ENCODE results near the gene RAD51B.

Gene RAD51B

GRCh38 chr14:68399971-68400370 is 580.4 kb downstream of the RAD51B start:
- no peak for DNase-seq

GRCh38 chr14:68401317-68401716 is 581.7 kb downstream of the RAD51B start:
- DNase-seq: no peak

GRCh38 chr14:68401855-68402254 is 582.3 kb downstream of the RAD51B start:
- no peak for DNase-seq

DNA sequence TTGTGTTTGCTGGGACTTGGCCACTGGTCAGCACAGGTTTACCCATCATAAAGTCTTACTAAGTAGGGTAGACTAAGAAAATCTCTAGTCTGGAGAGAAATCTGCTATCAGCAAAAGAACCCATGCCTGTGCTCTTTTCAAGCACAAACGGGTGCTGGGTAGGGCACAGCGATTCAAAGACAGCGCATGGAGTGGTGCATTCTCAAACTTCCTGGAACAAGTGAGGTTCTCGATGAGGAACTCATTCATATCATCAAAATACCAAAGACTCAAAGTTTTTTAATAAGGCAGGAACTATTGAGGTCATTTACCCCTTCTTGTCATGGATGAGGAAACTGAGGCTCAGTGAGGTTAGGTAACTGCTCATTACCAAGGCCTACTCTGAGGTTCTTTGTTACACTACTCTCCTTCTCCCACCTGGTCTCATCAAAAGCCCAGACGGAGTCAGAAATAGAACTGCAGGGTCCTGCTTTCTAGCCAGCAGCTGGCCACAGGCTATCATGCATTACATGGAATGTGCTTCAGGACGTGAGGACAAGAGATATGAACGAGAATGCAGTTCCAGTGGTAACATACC is 583.0 kb downstream of the RAD51B start:
- no peak for DNase-seq

DNA sequence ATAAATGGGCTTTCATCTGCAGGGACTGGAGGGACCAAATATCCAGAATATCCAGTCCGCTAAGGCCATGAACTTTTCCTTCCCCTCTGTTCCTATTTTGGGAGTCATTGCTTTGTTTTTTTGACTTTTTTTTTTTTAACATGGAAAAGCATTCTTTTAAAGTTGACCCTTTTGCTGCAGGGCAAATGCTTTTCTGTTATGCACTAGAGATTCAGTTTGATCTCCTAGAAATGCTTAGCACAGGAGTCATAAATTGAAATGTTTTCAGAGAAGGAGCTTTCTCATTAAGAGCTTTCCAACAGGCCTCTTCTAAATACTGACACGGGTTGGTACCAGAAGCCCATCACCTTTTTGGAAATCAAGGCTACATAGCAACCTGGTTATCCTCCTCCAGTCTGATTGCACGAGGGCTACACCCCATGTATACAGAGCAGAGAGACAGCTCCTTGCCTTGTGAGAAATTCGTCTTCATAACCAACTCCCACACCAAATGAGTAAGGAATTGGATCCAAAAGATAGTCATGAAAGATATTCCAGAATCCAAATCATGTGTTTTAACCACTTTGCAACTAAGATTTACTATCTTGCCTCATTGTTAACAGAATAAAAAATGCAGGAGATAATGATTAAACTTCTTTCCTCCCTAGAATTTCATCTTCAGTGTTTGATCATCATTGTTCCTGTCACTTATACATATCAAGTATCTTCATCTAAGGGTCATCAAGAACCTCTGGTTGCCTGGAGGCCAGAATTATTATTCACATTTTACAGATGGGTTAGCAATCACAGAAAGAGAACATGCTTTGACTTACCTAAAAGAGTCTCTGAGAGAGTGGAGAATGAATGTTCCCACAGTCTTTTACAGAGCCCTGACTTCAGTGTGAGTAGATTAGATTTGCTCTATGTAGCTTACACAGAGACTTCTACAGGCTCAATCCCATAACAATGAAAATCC is 583.9 kb downstream of the RAD51B start:
- no peak for DNase-seq

DNA sequence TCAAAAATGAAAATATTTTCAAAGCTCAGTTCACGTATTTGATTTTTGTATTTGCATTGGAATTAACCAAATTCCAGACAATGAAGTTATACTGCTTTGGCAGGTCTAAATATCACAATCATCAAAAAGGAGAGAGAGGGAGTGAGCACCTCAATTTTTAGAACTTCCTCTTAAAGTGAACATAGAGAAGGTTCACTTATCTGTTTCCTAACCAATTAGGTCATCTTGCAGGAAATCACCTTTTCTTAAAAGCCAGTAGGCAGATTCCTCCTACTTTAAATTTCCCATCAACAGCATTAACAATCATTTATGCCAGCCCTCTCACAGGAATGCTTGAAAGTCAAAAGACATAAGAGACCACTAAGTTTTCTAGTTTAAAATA is 584.6 kb downstream of the RAD51B start:
- no peak for DNase-seq

- no peak for DNase-seq
These were observed 585.1 kb downstream of the RAD51B start for GRCh38 chr14:68404652-68405183.

- DNase-seq: no peak
These were observed 586.4 kb downstream of the RAD51B start for GRCh38 chr14:68405961-68406360.

DNA sequence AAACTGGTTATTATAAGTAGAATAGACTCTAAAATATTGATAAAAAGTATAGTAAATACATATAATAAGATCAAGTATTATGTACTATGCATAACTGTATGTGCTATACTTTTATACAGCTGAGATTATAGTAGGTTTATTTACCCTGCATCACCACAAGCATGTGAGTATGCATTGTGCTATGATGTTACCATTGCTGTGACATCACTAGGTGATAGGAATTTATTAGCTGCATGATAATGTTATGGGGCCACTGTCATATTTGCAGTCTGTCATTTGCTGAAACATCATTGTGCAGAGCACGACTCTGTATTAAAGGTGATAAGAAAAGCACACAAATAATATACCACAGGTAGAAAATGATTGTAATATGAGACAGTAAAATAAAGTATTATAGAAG is 587.7 kb downstream of the RAD51B start:
- DNase-seq: no peak

DNA sequence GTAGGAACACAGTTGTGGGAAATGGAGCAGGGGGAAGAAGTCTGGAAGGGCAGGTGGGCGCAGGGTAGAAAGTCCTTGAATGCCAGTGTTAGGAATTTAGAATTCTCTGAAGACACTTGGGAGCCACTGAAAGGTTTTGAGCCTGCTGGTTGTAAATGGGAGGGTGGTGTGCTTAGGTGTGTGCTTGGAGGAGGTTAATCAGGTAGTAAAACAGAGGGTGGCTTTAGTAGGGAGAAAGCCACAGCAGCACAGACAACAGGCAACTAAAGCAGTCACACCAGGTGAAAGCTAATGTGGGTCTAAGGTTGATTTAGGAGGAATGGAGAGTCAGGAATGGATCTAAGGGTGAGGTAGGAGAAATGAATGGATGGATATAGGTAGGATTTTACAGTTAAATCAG is 588.2 kb downstream of the RAD51B start:
- DNase-seq: no peak

DNA sequence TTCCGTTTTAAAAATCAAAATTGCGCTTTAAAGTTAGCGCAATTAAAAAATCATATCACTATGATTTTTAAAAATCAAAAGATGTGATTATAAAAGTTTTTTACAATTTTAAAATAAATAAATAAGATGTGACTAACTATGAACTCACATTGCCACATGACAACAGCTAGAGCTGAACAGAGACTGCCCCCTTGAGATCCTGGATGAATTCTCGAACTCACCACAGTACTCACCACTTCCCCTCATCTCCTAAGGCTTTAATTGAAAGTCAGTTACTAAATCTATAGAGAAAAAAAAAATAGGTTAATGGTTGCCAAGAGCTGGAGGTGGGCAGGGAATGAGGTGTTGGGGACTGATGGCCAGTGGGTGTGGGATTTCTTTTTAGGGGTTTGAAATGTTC is 589.1 kb downstream of the RAD51B start:
- peak; percentile 6 for DNase-seq

DNA sequence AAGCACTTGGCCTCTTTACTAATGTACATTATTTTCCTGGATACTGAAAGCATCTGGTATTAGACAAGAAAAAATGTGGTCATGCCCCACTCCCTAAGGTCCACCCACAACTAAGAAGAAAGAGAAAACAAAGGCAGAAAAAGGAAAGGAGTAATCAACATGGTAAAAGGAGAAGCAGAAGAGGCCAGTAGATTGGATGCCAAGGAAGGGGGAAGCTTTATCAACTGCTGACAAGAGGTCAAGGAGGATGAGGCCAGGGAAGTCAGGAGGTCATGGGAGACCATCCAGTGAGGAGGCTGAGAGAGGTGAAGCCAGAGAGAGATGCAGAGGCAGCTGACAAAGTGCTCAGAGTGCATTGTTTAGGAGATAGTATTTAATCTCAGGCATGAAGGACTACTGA is 589.8 kb downstream of the RAD51B start:
- DNase-seq: no peak

DNA sequence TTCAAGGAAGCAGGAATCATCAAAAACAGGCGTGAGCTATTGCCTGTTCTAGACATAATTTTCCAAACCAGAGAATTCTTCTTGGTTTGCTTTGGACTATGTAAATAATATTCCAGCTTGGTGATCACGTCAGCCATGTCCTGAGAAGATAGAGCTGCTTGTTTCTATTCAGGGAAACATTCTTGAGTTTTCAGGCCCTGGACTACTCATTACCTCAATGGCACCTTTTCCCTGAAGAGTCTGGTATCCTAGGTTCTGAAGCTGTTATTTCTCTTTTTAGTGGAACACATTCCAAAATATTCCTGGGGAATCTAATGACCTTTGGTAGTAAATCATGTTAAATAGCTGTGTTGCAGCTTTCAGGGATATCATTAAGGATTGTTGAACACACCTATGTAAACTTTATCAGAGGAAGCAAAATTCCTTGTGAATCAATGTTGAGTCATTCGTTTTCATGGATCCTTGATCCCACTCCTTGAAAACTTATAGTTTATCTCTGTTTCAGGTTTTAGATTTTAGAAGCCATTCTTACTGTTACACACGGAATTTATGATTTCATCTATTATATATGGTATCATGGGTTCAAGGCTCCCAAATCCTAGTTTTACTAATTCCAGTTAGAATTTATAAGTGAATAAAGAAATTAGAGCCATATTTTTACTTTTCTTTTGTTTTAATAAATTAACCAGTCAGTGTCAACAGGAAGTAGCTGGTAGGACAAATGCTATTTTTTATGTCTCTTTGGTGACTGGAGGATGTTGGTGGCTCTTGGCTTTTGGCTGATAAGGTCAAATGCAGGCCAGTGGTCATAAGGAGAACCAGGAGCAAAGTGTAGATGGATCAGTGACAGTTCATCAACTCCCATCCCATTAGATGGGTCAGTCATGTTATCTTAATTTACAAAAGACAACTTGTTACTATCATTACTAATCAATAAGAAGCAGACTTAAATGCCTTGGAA is 593.2 kb downstream of the RAD51B start:
- no peak for DNase-seq

- DNase-seq: no peak
These were observed 593.9 kb downstream of the RAD51B start for GRCh38 chr14:68413509-68413908.

DNA sequence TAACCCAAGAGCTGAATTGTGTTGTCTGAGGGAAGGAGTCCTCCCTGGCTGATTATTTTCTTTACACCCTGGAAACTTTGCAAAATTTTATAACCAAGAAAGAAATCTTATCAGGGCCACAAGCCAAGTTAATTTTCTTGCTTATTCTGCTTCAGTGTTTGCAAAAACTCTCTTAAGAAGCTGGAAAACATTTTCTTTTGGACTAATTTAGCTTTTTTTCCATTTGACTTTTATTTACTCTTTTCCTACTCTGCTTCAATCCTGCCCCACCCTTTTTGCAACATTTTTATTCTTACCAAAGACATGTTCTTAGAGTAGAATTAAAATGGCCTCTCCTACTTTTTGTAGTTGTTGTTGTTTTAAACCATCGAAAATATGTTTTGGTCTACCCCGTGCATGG is 594.5 kb downstream of the RAD51B start:
- DNase-seq: no peak

GRCh38 chr14:68416171-68416570 is 596.6 kb downstream of the RAD51B start:
- no peak for DNase-seq

DNA sequence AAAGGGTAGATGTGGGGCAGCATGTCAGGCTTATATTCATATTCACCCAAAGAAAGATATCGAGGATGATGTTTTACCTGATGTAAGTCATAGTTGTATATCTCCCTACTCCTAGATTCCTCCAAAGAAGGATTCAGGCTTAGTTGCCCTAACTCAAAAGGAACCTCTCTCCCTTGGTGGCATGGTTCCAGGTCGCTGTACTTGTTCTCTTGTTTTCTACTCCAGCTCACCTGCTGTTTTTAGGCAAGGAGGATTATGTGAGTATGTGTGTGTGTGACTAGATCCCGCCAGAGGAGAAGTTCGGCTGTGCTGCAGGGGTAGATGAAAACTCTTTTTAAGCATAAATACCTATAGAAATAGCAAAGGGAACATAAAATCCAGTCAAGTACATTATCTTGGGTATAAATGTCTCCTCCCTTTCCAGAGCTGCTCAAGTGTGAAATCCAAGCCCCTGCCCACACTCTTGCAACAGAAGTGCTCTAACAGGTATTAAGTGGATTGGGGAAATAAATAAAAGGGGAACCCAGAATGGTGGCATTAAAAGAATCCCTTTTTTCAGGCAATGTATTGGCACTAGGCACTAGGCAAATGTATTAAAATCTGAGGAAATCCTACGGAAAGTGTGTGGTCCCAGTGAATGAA is 597.6 kb downstream of the RAD51B start:
- DNase-seq: no peak

GRCh38 chr14:68418174-68419118 is 598.9 kb downstream of the RAD51B start:
- no peak for DNase-seq

- DNase-seq: no peak
These were observed 600.8 kb downstream of the RAD51B start for GRCh38 chr14:68420350-68420749.

GRCh38 chr14:68421116-68421515 is 601.5 kb downstream of the RAD51B start:
- no peak for DNase-seq

DNA sequence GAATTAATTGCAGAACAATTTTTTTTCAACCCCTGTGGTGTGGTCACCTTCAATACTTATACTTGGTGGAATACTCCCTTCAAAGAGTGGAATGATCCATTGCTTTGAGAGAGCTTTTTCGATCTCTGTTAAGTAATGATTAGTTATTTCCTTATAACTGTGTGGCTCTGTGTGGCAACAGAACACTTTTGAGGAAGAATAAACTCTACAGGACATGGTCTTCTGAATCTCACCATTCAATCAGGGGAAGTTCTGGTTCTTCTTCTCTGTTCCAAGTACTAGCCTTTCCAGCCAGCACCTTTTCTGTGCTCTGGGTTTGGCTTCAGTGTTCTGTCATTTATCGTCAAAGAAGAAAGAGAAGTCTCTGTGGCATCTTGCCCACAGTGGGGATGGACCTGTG is 604.1 kb downstream of the RAD51B start:
- DNase-seq: no peak
